ENCODE results near the gene PI4KB.
A peak's percentile ranks its signal among the peaks of the same experiment; 100 is the strongest.
"Not testable (repeated sequence)": the region's sequence is repeated elsewhere in the genome, so short reads cannot be mapped to it uniquely, and the experiment has no call there.

PI4KB gene

DNA sequence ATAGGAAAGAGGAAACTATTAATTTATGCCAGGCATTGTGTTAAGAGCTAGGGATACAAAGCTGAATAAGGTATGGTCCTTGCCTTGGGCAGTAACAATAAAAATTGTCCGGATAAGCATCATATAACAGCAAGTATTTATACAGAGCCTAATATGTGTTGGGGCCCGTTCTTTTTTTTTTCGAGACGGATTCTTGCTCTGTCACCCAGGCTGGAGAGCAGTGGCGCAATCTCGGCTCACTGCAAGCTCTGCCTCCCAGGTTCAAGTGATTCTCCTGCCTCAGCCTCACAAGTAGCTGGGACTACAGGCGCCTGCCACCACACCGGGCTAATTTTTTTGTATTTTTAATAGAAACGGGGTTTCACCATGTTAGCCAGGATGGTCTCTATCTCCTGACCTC lies 23.1 kb upstream of the PI4KB start:
- not testable (repeated sequence) for H3K4me3 ChIP-seq (ENCODE audit: insufficient read depth in 1 of 2, low read depth in 1 of 2, low read length in 2 of 2); H3K23ac ChIP-seq (ENCODE audit: low read length in 2 of 2); H3K9ac ChIP-seq (ENCODE audit: low read length); H3K4me1 ChIP-seq (ENCODE audit: control insufficient read depth, insufficient read depth, low read depth, low read length); H3K18ac ChIP-seq (ENCODE audit: low read depth in 1 of 2, low read length in 2 of 2); H2BK5ac ChIP-seq (ENCODE audit: low read depth, low read length, poor library complexity, severe bottlenecking); H2BK12ac ChIP-seq (ENCODE audit: low read length in 2 of 2); H3K4me2 ChIP-seq (ENCODE audit: low read length, poor library complexity, severe bottlenecking); DNase-seq; H4K8ac ChIP-seq (ENCODE audit: low read length); H3K36me3 ChIP-seq (ENCODE audit: control insufficient read depth in 1 of 2, insufficient read depth in 2 of 2, low read depth in 1 of 2, low read length in 2 of 2); H2BK15ac ChIP-seq (ENCODE audit: low read depth, poor library complexity, severe bottlenecking); H3K4ac ChIP-seq (ENCODE audit: low read depth in 1 of 2, low read length in 2 of 2); H3K9me3 ChIP-seq (ENCODE audit: control insufficient read depth, low read length); H2AFZ ChIP-seq (ENCODE audit: low read depth, low read length); H3K27me3 ChIP-seq (ENCODE audit: control insufficient read depth in 1 of 2, insufficient read depth in 1 of 2, low read length in 2 of 2); H2BK120ac ChIP-seq (ENCODE audit: low read depth, low read length); H3K27ac ChIP-seq (ENCODE audit: low read length, poor library complexity, severe bottlenecking); H2AK5ac ChIP-seq (ENCODE audit: low read length, severe bottlenecking); H4K91ac ChIP-seq (ENCODE audit: low read length); H3K14ac ChIP-seq (ENCODE audit: low read length in 2 of 2)
- peaks cover 11% of the 10 kb centered on the region for H3K79me1 ChIP-seq (replicated peaks; ENCODE audit: low read length, poor library complexity, severe bottlenecking)
- 96% methylated on average over 9 of the region's 9 CpGs for WGBS

DNA sequence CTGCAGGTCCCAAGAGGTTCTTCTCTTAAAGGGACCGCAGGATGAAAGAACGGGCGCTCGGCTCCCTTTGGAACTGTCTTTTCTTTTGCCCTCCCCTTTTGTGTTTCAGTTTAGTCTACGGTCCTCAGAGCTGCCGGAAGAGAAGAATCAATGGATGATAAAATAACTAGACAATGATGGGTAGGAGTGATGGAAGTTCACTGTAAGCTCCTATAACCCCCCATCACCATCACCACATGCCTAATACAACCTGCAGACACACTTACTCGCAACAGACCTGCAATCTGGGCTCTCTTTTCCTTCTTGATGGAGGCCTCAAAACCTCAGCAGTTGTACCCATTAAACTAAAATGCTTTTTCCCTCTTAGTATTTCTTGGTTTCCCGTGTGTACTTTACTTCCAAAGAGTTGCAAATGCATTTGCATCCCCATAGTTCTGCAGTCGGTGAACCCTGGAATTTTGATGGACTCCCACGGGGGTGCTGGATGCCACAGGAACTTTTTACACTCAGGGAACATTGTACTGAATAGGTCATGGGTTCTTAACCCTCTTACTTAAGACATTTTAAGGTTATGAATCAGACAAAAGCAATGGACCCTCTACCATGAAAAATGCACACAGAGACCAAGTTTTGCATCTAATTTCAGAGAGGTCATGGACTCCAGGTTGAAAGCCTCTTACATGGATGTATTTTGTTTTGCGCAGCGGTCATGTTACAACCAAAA lies 20.5 kb upstream of the PI4KB start:
- Histone ChIP-seq H4K91ac (ENCODE audit: low read length) (no peak overlapping the region), H3K4me1 (ENCODE audit: control insufficient read depth, insufficient read depth, low read depth, low read length) (peaks cover 8% of the 10 kb centered on the region), H3K18ac (ENCODE audit: low read depth in 1 of 2, low read length in 2 of 2) (peak overlapping the region in 1 of 2 experiments; percentile 64), H3K4me3 (ENCODE audit: insufficient read depth in 1 of 2, low read depth in 1 of 2, low read length in 2 of 2) (peak overlapping the region in 1 of 2 experiments; percentile 92), H3K4ac (ENCODE audit: low read depth in 1 of 2, low read length in 2 of 2) (peak overlapping the region in 1 of 2 experiments; percentile 17), H3K36me3 (ENCODE audit: control insufficient read depth in 1 of 2, insufficient read depth in 2 of 2, low read depth in 1 of 2, low read length in 2 of 2) (peaks cover 23 to 31% of the 10 kb centered on the region in 2 experiments), H3K23ac (ENCODE audit: low read length in 2 of 2) (no peak overlapping the region), H2BK15ac (ENCODE audit: low read depth, poor library complexity, severe bottlenecking) (peak overlapping the region; percentile 41), H2AFZ (ENCODE audit: low read depth, low read length) (no peak overlapping the region), H3K79me1 (replicated peaks; ENCODE audit: low read length, poor library complexity, severe bottlenecking) (peaks cover 19% of the 10 kb centered on the region), H3K4me2 (ENCODE audit: low read length, poor library complexity, severe bottlenecking) (peak overlapping the region; percentile 72), H2BK120ac (ENCODE audit: low read depth, low read length) (no peak overlapping the region), H2BK12ac (ENCODE audit: low read length in 2 of 2) (peak overlapping the region; percentile 8 to 72), H3K14ac (ENCODE audit: low read length in 2 of 2) (no peak overlapping the region), H3K27me3 (ENCODE audit: control insufficient read depth in 1 of 2, insufficient read depth in 1 of 2, low read length in 2 of 2) (no peaks in the 10 kb centered on the region), H3K9me3 (ENCODE audit: control insufficient read depth, low read length) (no peaks in the 10 kb centered on the region), H3K9ac (ENCODE audit: low read length) (peak overlapping the region; percentile 95), H4K8ac (ENCODE audit: low read length) (peak overlapping the region; percentile 66), H3K27ac (ENCODE audit: low read length, poor library complexity, severe bottlenecking) (peak overlapping the region; percentile 79), H2AK5ac (ENCODE audit: low read length, severe bottlenecking) (no peak overlapping the region), H2BK5ac (ENCODE audit: low read depth, low read length, poor library complexity, severe bottlenecking) (no peak overlapping the region)
- 36% methylated on average over 9 of the region's 12 CpGs for WGBS
- DNase-seq, result peak; percentile 42

DNA sequence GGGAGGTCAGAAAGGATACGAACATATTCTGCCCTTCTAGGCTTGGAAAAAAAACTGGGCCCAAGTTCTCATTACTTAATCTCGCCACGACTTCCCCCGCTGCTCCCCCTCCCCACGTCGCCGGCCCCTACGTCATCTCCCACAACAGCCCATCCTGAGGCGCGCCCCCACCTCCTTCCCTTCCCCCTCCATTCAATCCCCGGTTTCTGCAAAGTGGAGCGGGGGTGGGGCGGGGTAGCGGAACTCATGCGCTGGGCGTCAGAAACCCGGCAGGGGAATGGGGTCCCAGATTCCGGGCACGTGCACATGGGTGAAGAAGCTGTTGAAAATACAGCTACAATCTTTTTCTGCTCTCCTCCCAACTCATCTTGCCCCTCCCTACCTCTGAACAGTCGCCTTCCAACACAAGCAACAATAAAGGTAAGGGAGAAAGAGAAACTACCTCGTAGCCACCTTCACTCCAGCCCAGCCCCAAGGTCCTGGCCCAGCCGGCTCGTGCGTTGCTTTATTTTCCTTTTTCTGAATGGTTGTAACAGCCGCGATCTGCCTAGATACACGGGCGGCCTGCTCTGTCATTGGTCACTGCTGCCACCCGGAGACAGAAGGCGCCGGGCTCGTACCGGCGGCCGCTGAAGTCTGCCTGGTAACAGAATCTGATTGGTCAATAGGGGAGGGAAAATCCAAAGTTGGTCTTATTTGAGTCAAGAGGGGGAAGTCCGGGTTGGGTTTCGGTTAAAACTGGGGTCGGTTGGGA lies 19.7 kb upstream of the PI4KB start, which contains the start of gene RFX5:
Gene RFX5 (minus strand): TSS at position 484 of the 754 bp plus-strand sequence. CDS start 932 bp downstream, outside the sequence.
- Histone ChIP-seq H2BK12ac (ENCODE audit: low read length in 2 of 2) (peak within 1 kb of the TSS; percentile 8 to 72), H3K4me1 (ENCODE audit: control insufficient read depth, insufficient read depth, low read depth, low read length) (peaks cover 9% of the 10 kb centered on the region), H3K23ac (ENCODE audit: low read length in 2 of 2) (no peak within 1 kb of the TSS), H4K8ac (ENCODE audit: low read length) (peak within 1 kb of the TSS; percentile 66), H3K9ac (ENCODE audit: low read length) (peak within 1 kb of the TSS; percentile 95), H3K4ac (ENCODE audit: low read depth in 1 of 2, low read length in 2 of 2) (peak within 1 kb of the TSS; percentile 58 to 77), H3K4me2 (ENCODE audit: low read length, poor library complexity, severe bottlenecking) (peak within 1 kb of the TSS; percentile 74), H3K14ac (ENCODE audit: low read length in 2 of 2) (no peak within 1 kb of the TSS), H3K27me3 (ENCODE audit: control insufficient read depth in 1 of 2, insufficient read depth in 1 of 2, low read length in 2 of 2) (no peaks in the 10 kb centered on the region), H2AFZ (ENCODE audit: low read depth, low read length) (peak within 1 kb of the TSS; percentile 39), H3K9me3 (ENCODE audit: control insufficient read depth, low read length) (no peaks in the 10 kb centered on the region), H3K36me3 (ENCODE audit: control insufficient read depth in 1 of 2, insufficient read depth in 2 of 2, low read depth in 1 of 2, low read length in 2 of 2) (peaks cover 30 to 38% of the 10 kb centered on the region in 2 experiments), H2AK5ac (ENCODE audit: low read length, severe bottlenecking) (peak within 1 kb of the TSS; percentile 89), H4K91ac (ENCODE audit: low read length) (no peak within 1 kb of the TSS), H3K4me3 (ENCODE audit: insufficient read depth in 1 of 2, low read depth in 1 of 2, low read length in 2 of 2) (peak within 1 kb of the TSS; percentile 67 to 92), H3K27ac (ENCODE audit: low read length, poor library complexity, severe bottlenecking) (peak within 1 kb of the TSS; percentile 87), H2BK120ac (ENCODE audit: low read depth, low read length) (no peak within 1 kb of the TSS), H3K18ac (ENCODE audit: low read depth in 1 of 2, low read length in 2 of 2) (peak within 1 kb of the TSS; percentile 79 to 84), H3K79me1 (replicated peaks; ENCODE audit: low read length, poor library complexity, severe bottlenecking) (peaks cover 19% of the 10 kb centered on the region), H2BK5ac (ENCODE audit: low read depth, low read length, poor library complexity, severe bottlenecking) (peak within 1 kb of the TSS; percentile 70), H2BK15ac (ENCODE audit: low read depth, poor library complexity, severe bottlenecking) (peak within 1 kb of the TSS; percentile 41)
- whole genome bisulfite sequencing, result 1% methylated on average over 21 of the region's 38 CpGs
- DNase-seq, result peak; percentile 99
